Kasumi-1 (cell line): Measurements from ENCODE around the gene BCL2L12.
"Not testable (repeated sequence)": the region's sequence is repeated elsewhere in the genome, so short reads cannot be mapped to it uniquely, and the experiment has no call there.

Source experiments
- DNase-seq, 2 experiments: peaks; one replicate each; lab custom pipeline; 2025; lab: John Stamatoyannopoulos, UW

Gene BCL2L12

GRCh38 chr19:49665351-49666119, at the start of gene BCL2L12, which contains the start of gene IRF3:
BCL2L12 (plus strand) TSS chr19:49665933; CDS start chr19:49666693, 760 bp downstream.
IRF3 (minus strand) TSS chr19:49665857; CDS start chr19:49664838, 1,019 bp downstream.
- peak; percentile 94 to 96 for DNase-seq

DNA sequence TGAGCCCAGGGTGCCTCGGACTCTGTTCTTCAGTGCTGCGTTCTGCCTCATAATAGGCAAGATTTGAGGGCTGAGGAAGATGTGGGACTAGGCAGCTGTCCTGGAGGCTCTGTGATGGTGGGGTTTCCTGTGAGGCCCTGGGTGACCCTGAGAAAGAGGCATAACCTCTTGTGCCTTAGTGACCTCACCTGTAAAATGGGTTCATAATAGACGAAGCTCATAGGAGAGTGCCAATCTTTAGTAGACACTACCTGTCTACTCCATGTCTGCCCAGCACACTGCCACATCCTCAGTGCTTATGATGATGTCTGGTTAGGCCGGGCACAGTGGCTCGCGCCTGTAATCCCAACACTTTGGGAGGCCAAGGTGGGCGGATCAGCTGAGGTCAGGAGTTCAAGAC, 49.2 kb upstream of the BCL2L12 start:
- no peak for DNase-seq

DNA sequence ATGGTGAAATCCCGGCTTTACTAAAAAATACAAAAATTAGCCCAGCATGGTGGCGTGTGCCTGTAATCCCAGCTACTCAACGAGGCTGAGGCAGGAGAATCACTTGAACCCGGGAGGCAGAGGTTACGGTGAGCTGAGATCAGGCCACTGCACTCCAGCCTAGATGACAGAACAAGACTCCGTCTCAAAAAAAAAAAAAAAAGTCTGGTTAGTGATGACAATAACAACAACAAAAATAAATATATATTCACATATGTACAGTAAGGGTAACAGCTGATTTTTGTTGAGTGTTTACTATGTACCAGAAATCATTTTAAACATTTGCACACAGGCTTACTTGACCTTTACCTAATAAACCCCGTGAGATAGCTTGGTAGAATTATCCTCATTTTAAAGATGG, 48.8 kb upstream of the BCL2L12 start:
- DNase-seq: no peak

DNA sequence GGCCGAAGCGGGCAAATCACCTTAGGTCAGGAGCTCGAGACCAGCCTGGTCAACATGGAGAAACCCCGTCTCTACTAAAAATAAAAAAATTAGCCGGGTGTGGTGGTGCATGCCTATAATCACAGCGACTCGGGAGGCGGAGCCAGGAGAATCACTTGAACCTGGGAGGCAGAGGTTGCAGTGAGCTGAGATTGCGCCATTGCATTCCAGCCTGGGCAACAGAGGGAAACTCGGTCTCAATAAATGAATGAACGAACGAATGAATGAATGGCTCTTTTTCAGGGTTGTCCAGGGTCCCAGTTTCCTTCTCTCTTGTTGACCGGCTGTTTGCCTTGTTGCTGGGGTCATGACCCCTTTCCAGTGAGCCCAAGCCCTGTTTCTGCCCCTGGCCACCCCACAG, 47.9 kb upstream of the BCL2L12 start:
- not testable (repeated sequence) for DNase-seq

DNA sequence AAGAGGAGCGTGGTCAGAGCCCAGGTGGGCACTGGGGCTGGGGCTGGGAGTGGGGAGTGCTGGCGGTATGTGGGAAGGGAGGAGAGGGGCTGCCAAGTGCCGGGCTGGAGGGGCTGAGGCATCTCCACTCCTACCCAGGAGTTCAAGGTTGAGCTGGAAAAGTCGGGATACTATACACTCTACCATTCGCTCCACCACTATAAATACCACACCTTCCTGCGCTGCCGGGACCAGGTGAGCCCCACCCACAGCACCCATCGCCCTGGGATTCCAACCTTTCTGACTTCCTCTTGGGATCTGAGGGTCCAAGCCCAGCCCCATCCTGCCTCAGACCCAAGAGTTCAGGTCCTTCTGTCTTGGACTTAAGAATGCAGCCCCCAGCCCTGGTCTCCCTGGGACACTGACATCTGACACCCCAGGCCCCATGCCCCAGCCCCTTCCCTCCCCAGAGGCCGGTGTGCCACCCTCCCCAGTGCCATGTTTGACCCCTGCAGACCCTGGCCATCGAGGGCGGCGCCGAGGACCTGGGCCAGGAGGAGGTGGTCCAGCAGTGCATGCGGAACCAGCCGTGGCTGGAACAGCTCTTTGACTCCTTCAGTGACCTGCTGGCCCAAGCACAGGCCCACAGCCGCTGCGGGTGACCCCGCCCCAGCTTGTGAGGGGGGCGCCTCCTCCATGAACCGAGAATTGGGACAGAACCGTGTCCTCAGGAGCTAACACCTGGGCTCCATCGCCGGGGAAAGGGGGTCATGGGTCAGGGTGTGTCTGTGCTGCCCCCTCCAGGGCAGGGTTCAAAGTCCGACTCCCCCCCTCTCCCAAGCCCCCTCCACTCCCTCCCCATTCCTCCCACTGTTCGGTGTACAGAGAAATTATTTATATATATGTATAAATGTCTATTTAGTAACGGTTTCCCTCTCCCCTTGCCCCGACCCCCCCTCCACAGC, 40.5 kb upstream of the BCL2L12 start:
- DNase-seq: no peak

DNA sequence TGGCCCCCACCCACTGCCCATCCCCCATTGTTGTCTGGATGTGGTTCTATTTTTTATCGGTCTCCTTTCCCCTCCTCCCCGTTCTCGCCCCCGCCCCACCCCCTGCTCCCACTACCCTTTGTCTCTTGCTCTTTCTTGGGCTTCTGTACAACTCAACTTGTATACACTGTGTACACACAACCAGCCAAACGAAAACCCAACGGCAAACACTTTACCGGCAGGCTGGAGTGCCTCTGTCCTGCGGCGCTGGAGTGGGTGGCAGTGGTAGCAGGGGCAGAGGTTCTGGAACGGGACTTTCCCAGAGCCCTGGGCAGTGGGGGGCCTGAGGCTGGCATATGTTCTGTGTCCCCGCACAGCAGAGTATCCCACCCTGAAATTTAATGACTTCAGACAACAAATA, 39.5 kb upstream of the BCL2L12 start:
- no peak for DNase-seq

GRCh38 chr19:49629659-49630058, 36.1 kb upstream of the BCL2L12 start:
- DNase-seq: no peak

GRCh38 chr19:49631014-49631588, 34.6 kb upstream of the BCL2L12 start:
- no peak for DNase-seq

DNA sequence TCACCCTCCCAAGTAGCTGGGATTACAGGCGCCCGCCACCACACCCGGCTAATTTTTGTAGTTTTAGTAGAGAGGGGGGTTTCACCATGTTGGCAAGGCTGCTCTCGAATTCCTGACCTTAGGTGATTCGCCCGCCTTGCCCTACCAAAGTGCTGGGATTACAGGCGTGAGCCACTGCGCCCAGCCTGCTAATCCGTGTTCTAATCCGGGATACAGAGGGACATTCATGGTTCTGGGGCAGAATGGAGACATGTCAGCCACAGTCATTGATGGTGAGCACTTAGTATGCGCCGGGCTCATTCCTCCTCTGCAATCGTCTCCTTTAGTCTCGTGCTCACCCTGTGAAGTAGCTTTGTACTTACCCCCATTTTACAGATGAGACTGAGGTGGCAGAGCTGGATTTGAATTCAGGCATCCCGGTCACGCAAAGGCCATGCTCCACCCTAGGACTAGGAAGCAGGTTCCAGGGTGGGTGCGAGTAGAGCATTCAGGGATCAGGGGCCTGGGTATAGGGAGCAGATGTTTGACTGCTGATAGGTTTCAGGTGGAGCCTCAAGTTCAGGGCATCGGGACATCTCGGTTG, 34.0 kb upstream of the BCL2L12 start:
- DNase-seq: no peak

- DNase-seq: no peak
Measured at GRCh38 chr19:49632576-49632975, 33.2 kb upstream of the BCL2L12 start.

GRCh38 chr19:49633273-49633672, 32.5 kb upstream of the BCL2L12 start:
- DNase-seq: not testable (repeated sequence)

GRCh38 chr19:49635530-49636232, 30.1 kb upstream of the BCL2L12 start:
- no peak for DNase-seq

DNA sequence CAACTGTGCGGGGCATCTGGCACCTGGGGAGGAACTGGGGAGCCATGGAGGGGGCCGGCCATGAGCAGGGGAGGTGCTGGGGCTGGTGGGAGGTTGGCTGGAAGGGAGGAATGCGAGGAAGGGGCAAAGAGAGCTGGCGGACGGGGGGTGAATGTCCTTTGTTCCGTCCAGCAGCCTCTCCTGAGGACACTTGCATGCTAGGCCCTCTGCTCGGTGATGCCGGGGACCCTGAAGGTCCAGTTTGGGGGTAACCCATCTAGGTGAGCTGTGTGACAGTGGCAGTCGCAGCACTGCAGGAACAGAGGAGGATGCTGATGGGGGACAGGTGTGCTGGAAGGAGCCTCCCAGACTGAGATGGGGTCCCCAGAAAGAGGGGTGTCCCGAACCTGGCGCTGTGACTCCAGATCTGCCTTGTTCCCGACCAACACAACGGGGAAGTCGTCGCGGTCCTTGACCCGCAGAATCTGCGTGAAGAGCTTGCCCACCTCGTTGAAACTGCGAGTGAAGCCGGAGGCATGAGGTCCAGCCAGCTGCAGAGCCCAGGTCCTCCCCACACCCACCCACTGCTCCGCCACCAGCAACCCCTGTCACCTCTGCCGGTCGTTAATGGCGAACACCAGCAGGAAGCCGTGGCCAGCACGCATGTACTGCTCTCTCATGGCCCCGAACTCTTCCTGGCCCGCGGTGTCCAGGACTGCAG, 29.4 kb upstream of the BCL2L12 start:
- DNase-seq: no peak

DNA sequence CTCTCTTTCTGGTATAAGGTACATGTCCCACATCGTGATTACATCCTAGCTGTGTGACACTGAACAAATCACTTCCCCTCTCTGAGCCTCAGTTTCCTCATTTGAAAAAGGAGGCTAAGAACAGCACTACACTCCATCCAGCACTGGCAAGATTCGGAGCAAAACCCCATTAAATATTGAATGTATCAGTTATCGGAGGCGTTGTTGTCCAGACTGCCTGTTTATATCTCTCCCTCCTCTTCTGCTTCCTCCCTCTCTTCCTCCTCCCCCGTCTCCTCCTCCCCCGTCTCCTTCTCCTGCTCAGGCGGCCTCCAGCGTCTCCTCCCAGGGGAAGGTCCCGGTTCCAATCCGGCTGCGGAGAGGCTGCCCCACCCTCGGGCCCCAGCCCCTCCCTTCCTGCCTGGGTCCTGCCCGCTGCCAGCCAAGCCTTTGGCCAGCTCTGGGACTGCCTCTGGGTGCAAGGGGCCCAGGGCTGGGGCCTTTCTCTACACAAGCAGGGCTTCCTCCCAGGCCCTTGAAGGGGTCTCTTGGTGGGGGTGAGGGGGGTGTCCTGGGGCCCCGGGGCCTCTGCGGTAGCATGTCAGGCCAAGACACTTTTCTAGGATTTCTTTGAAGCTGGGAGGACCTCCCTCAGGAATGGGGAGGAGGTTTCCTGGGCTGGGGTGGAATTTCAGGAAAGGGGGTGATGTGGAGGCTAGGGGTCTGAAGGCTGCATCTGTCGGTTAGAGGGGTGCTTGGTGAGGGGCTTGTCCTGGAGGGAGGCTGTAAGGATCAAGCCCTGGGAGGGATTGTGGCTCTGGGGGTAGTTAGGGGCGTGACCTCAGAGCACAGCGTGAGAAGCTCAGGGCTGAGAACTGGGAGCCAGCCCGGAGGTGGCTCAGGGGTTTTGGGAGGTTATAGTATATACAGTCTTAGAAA, 27.7 kb upstream of the BCL2L12 start:
- peak; percentile 26 to 30 for DNase-seq

DNA sequence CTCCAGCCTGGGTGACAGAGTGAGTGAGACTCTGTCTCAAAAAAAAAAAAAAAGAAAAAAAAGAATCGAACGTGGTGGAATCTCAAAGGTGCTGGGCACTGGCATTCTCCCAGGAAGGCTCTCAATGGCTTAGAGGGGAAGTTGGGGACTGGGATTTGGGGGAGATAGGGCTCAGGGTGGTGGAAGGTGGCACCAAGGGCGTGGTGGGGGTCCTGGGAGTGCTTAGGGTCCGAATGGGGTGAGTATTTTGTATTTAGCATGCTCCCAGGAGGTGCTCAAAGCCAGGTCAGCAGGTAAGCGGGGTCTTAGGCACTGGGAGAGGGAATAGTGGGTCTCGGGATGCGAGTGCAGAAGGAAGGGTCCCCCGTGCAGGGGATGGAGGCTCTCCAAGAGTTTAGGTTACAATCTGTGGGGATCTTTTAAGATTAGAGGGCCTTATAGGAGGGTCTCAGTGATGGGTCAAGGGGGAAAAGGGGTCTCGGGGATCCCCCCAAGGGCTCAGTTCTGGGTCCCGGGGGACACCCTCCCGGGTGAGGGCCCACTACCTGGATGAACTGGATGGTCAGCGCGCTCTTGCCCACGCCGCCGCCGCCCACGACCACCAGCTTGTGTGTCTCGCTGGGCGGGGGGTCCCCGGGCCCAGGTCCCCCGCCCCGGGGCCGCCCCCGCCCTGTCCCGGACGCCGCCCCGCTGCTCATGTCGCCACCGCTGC, 26.2 kb upstream of the BCL2L12 start:
- no peak for DNase-seq

DNA sequence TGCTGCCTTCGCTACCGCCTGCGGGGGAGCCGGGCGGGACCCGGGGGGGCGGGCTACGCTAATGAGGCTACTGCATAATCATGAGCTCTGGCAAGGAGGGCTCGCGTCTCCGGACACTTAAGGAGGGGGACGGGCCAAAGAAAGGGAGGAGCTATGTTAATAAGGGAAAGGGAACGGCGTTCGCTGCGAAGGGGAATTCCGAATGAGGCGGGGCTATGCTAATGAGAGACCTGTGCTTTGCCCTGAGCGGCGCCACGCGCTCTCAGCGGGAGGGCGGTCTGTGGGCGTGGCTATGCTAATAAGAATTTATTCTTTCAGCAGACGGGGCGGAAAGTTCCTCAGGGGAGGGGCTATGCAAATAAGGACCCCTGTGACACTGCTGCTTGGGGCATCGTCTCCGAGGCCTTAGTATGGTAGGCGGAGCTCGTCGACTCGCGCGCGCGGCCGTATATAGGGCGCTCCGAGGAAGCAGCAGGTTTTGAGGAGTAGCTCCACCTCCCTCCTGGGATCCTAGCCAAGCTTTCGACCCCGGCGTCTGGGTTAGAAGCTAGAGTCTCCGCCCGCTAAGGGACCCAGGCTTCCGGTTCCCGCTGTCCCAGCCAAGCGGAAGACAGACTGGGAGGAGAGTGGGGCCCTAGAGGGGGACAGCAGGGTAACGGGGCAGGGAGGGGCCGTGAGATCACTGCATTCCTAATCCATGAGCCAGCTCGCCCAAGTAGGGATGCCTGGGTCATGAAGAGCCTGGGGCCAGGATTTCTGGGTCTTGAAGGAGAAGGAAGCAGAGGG, 25.4 kb upstream of the BCL2L12 start, which contains the start of gene RRAS:
Gene RRAS, minus strand, starts transcription at position 31 of the 786 bp plus-strand sequence. CDS start 45 bp downstream, outside the sequence.
- peak; percentile 99 to 100 for DNase-seq

- DNase-seq: peak; percentile 98 to 100
Measured at GRCh38 chr19:49641688-49642491, 23.8 kb upstream of the BCL2L12 start, which contains the start of gene SCAF1. SCAF1 (plus strand) TSS chr19:49642209; CDS start chr19:49645027, 2,818 bp downstream.
